ENCODE data around the gene WDFY3. TPM values are rescaled to one million over a fixed set of nuclear protein-coding genes. Genes with fewer than 3 reads are reported as not detected.

Gene WDFY3
- polyA plus RNA-seq, 4 donors = 3.0 to 33.3 (median 6.4) TPM

- Histone ChIP-seq H3K27ac (ENCODE audit: low read depth in 1 of 3, low read length in 2 of 3) (no peak overlapping the region), H3K36me3 (ENCODE audit: control insufficient read depth in 3 of 3, insufficient read depth in 2 of 3, low read depth in 1 of 3, low read length in 3 of 3) (peaks cover 2 to 29% (median 6%) of the 10 kb centered on the region in 3 donors), H3K9me3 (ENCODE audit: control insufficient read depth in 2 of 2, insufficient read depth in 1 of 2, low read depth in 1 of 2, low read length in 1 of 2) (no peaks in the 10 kb centered on the region), H3K27me3 (ENCODE audit: control insufficient read depth in 3 of 3, insufficient read depth in 3 of 3, low read length in 3 of 3) (no peaks in the 10 kb centered on the region), H3K4me1 (ENCODE audit: control insufficient read depth in 3 of 3, insufficient read depth in 2 of 3, low read depth in 1 of 3, low read length in 2 of 3) (peaks cover 0 to 3% (median 0%) of the 10 kb centered on the region in 3 donors), H3K4me3 (ENCODE audit: low read depth in 1 of 3, low read length in 3 of 3) (no peak overlapping the region)
- DNase-seq (no peak), FAIRE-seq (no peak)
- 94 to 97% (median 95%) methylated on average over 11 of the region's 11 CpGs for WGBS, 3 donors
These were observed 342.8 kb downstream of the WDFY3 start for GRCh38 chr4:84623661-84624060.

DNA sequence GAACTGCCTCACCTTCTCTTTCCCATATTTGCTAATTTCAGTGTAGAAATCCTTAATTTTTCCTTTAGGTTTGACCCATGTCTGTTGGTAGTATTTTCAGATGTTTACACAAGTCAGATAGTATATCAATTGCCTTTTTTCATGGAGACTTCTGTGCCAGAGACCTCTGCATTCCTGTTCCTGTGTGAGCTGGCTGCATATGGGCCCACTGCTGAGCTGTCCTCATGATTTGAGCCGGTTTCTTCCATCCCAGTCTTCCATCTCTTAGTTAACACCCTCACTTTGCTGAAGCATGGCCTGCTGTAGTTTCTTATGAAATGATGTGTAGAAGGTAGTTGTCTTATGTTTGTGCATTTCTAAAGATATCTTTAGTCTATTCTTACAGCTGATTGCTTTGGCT is 343.5 kb downstream of the WDFY3 start:
- Histone ChIP-seq H3K36me3 (ENCODE audit: control insufficient read depth in 3 of 3, insufficient read depth in 2 of 3, low read depth in 1 of 3, low read length in 3 of 3) (peaks cover 2 to 26% (median 8%) of the 10 kb centered on the region in 3 donors), H3K9me3 (ENCODE audit: control insufficient read depth in 2 of 2, insufficient read depth in 1 of 2, low read depth in 1 of 2, low read length in 1 of 2) (no peaks in the 10 kb centered on the region), H3K27ac (ENCODE audit: low read depth in 1 of 3, low read length in 2 of 3) (no peak overlapping the region), H3K4me1 (ENCODE audit: control insufficient read depth in 3 of 3, insufficient read depth in 2 of 3, low read depth in 1 of 3, low read length in 2 of 3) (peaks cover 0 to 3% (median 0%) of the 10 kb centered on the region in 3 donors), H3K27me3 (ENCODE audit: control insufficient read depth in 3 of 3, insufficient read depth in 3 of 3, low read length in 3 of 3) (no peaks in the 10 kb centered on the region), H3K4me3 (ENCODE audit: low read depth in 1 of 3, low read length in 3 of 3) (no peak overlapping the region)
- WGBS, 3 donors = 69 to 91% (median 78%) methylated on average over 1 of the region's 1 CpG
- DNase-seq (no peak), FAIRE-seq (no peak)
